ENCODE results near the gene PPM1E. TPM values are rescaled to one million over a fixed set of nuclear protein-coding genes. Genes with fewer than 3 reads are reported as not detected.
A peak's percentile ranks its signal among the peaks of the same experiment; 100 is the strongest.

The PPM1E gene
- total and polyA plus RNA-seq, 5 donors from 2014 or later, result not detected

DNA sequence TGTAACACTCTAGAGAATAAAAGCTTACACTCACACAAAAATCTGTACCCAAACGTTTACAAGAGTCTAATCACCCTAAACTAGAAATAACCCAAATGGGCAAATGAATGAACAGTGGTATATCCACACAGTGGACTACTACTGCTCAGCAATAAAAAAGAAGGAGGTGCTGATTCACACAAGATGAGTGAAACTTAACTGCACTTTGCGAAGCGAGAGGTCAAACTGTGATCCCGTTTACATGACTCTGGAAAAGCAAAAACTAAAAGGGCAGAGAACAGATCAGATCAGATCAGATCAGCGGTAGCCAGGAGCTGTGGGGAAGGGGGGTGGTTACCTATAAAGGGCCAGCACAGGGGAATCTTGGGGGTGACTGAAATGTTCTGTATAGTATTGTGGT lies 237.7 kb downstream of the PPM1E start:
- Histone ChIP-seq H3K9me3 (ENCODE audit: control insufficient read depth in 2 of 2, low read length in 2 of 2) (no peaks in the 10 kb centered on the region), H3K27ac (ENCODE audit: insufficient read depth, low read length, poor library complexity, severe bottlenecking) (no peak overlapping the region), H3K4me3 (ENCODE audit: low read depth, low read length) (no peak overlapping the region), H3K4me1 (ENCODE audit: control insufficient read depth, insufficient read depth, low read length, poor library complexity, severe bottlenecking) (no peaks in the 10 kb centered on the region), H3K27me3 (ENCODE audit: control insufficient read depth, insufficient read depth, low read length) (no peaks in the 10 kb centered on the region), H3K36me3 (ENCODE audit: control insufficient read depth, insufficient read depth, low read length) (peaks cover 8% of the 10 kb centered on the region)
- H3K27me3 Mint-ChIP-seq, result no peaks in the 10 kb centered on the region
- ATAC-seq (ENCODE audit: low read depth in 2 of 2), result no peak
- peak overlapping the region in 1 of 3 donors; percentile 20 for H3K27ac Mint-ChIP-seq
- DNase-seq, result no peak
- peaks cover 0 to 9% (median 0%) of the 10 kb centered on the region in 4 donors for H3K4me1 Mint-ChIP-seq
- no peaks in the 10 kb centered on the region for H3K9me3 Mint-ChIP-seq
- H3K36me3 Mint-ChIP-seq, result peaks cover 9% of the 10 kb centered on the region
- no peak overlapping the region for H3K4me3 Mint-ChIP-seq

DNA sequence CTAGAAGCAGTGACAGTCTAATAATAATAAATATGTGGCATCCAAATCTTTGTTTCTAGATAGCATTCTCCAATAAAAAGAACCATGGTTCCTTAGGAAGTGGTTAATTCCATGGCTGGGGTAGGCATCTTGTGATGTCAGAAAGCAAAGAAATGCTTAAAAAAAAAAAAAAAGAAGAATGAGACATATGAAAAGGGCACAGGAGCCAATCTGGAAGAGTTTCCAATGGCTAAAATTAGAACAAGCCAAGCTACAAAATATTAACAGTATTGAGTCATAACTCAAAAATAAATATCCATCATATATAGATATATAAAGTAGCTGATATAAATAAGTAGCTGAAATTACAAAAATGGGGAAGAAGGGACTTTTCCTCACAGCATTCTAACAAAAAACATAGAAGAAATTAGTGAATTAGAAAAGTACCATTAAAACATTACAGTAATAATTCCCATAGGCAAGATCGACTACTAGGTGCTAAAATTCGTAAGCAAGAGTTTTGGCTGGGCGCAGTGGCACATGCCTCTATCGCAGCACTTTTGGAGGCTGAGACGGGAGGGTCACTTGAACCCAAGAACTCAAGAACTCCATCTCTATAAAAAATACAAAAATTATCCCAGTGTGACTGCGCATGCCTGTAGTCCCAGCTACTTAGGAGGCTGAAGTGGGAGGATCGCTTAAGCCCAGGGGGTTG lies 239.7 kb downstream of the PPM1E start:
- Mint-ChIP-seq H3K9me3 (no peaks in the 10 kb centered on the region), H3K4me3 (no peak overlapping the region), H3K27me3 (no peaks in the 10 kb centered on the region), H3K36me3 (peaks cover 15% of the 10 kb centered on the region), H3K4me1 (peaks cover 0 to 9% (median under 1%) of the 10 kb centered on the region in 4 donors), H3K27ac (no peak overlapping the region)
- DNase-seq (no peak), ATAC-seq (ENCODE audit: low read depth in 2 of 2) (no peak)
- Histone ChIP-seq H3K27ac (ENCODE audit: insufficient read depth, low read length, poor library complexity, severe bottlenecking) (no peak overlapping the region), H3K36me3 (ENCODE audit: control insufficient read depth, insufficient read depth, low read length) (peaks cover 23% of the 10 kb centered on the region), H3K9me3 (ENCODE audit: control insufficient read depth in 2 of 2, low read length in 2 of 2) (no peaks in the 10 kb centered on the region), H3K4me1 (ENCODE audit: control insufficient read depth, insufficient read depth, low read length, poor library complexity, severe bottlenecking) (no peaks in the 10 kb centered on the region), H3K27me3 (ENCODE audit: control insufficient read depth, insufficient read depth, low read length) (no peaks in the 10 kb centered on the region), H3K4me3 (ENCODE audit: low read depth, low read length) (no peak overlapping the region)

DNA sequence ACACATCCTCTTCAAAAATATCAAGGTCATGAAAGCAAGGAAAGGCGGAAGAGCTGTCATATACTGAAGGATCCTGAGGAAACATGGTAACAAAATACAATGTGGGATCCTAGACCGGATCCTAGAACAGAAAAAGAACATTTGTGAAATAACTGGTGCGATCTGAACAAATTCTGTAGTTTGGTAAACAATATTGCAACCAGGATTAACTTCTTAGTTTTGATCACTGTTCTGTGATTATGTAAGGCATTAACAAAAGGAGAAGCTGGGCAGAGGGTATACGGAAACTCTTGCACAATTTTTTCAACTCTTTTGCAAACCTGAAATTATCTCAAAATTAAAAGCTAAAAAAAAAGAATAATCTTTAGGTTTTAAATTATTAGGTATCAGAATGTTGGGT lies 241.3 kb downstream of the PPM1E start:
- H3K27ac ChIP-seq (ENCODE audit: insufficient read depth, low read length, poor library complexity, severe bottlenecking), result no peak overlapping the region
- H3K4me1 ChIP-seq (ENCODE audit: control insufficient read depth, insufficient read depth, low read length, poor library complexity, severe bottlenecking), result peaks cover 5% of the 10 kb centered on the region
- no peaks in the 10 kb centered on the region for H3K9me3 ChIP-seq (ENCODE audit: control insufficient read depth in 2 of 2, low read length in 2 of 2)
- H3K9me3 Mint-ChIP-seq, result no peaks in the 10 kb centered on the region
- H3K27ac Mint-ChIP-seq, result no peak overlapping the region
- H3K4me3 Mint-ChIP-seq, result peak overlapping the region in 1 of 4 donors; percentile 6
- no peak overlapping the region for H3K4me3 ChIP-seq (ENCODE audit: low read depth, low read length)
- no peaks in the 10 kb centered on the region for H3K27me3 ChIP-seq (ENCODE audit: control insufficient read depth, insufficient read depth, low read length)
- no peak for DNase-seq
- H3K36me3 Mint-ChIP-seq, result peaks cover 19% of the 10 kb centered on the region
- H3K4me1 Mint-ChIP-seq, result peaks cover 6 to 16% (median 13%) of the 10 kb centered on the region in 4 donors
- no peaks in the 10 kb centered on the region for H3K27me3 Mint-ChIP-seq
- peaks cover 23% of the 10 kb centered on the region for H3K36me3 ChIP-seq (ENCODE audit: control insufficient read depth, insufficient read depth, low read length)
- no peak for ATAC-seq (ENCODE audit: low read depth in 2 of 2)

DNA sequence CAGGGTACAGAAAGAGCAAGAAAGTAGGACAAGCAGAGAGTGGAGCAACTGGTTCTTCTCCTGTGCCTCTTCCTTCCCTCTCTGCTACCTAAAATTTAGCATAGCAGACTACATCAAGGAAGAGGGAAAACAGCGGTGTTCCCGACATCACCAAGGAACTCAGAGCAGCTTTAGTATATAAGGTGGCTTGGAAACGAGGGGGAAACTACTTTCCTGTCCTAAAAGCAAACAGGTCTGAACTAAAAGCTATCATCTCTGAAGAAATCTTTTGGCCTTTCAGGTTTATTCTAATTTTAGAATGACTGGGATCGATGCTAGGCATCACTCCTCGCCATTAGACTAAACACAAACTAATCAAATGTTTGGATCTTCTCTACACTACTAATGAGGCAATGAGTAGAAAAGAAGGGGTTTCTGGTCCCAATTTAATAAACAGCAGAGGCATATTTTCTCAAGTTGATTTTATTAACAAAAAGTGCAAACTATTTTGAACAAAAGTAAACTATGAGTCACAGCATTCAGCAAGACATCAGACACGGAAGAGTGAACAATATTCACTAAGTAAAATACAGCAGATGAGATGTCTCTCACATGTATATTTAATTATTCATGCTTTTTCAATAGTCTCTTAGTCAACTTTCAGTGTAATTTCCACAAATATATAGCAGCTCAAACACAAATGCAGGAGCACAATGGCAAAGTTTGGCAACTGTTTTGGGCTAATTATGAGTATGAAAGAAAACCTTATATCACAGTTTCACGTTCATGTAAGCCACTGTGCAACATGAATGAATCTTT lies 242.3 kb downstream of the PPM1E start:
- H3K4me3 Mint-ChIP-seq, result no peak overlapping the region
- Histone ChIP-seq H3K36me3 (ENCODE audit: control insufficient read depth, insufficient read depth, low read length) (peaks cover 23% of the 10 kb centered on the region), H3K27me3 (ENCODE audit: control insufficient read depth, insufficient read depth, low read length) (no peaks in the 10 kb centered on the region), H3K9me3 (ENCODE audit: control insufficient read depth in 2 of 2, low read length in 2 of 2) (no peaks in the 10 kb centered on the region), H3K4me1 (ENCODE audit: control insufficient read depth, insufficient read depth, low read length, poor library complexity, severe bottlenecking) (peaks cover 5% of the 10 kb centered on the region), H3K4me3 (ENCODE audit: low read depth, low read length) (no peak overlapping the region), H3K27ac (ENCODE audit: insufficient read depth, low read length, poor library complexity, severe bottlenecking) (no peak overlapping the region)
- H3K9me3 Mint-ChIP-seq, result no peaks in the 10 kb centered on the region
- H3K36me3 Mint-ChIP-seq, result peaks cover 19% of the 10 kb centered on the region
- no peaks in the 10 kb centered on the region for H3K27me3 Mint-ChIP-seq
- H3K27ac Mint-ChIP-seq, result peak overlapping the region in 2 of 3 donors; percentile 11 to 62
- DNase-seq (no peak), ATAC-seq (ENCODE audit: low read depth in 2 of 2) (no peak)
- H3K4me1 Mint-ChIP-seq, result peaks cover 6 to 19% (median 17%) of the 10 kb centered on the region in 4 donors

DNA sequence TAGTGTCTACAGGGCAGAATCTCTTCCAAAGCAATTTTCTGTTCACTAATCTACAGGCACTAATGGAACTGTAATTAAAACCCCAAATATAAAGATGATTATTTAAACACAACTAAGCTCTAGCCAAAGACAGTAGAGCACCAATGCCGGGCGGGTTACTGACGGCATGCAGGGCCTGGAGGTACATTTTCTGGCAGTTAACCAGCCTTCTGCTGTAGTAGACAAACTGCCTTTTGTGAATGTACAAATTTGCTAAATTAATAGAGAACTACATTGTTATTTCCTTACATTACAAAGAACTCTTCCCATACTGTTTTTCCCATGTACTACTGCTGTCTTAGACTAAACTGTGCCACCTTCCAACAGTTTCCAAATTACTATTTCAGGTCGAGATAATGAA lies 243.2 kb downstream of the PPM1E start:
- ATAC-seq (ENCODE audit: low read depth in 2 of 2), result no peak
- Histone ChIP-seq H3K4me3 (ENCODE audit: low read depth, low read length) (no peak overlapping the region), H3K27me3 (ENCODE audit: control insufficient read depth, insufficient read depth, low read length) (no peaks in the 10 kb centered on the region), H3K9me3 (ENCODE audit: control insufficient read depth in 2 of 2, low read length in 2 of 2) (no peaks in the 10 kb centered on the region), H3K27ac (ENCODE audit: insufficient read depth, low read length, poor library complexity, severe bottlenecking) (no peak overlapping the region), H3K4me1 (ENCODE audit: control insufficient read depth, insufficient read depth, low read length, poor library complexity, severe bottlenecking) (peaks cover 5% of the 10 kb centered on the region), H3K36me3 (ENCODE audit: control insufficient read depth, insufficient read depth, low read length) (peaks cover 23% of the 10 kb centered on the region)
- Mint-ChIP-seq H3K4me1 (peaks cover 6 to 24% (median 19%) of the 10 kb centered on the region in 4 donors), H3K4me3 (no peak overlapping the region), H3K27me3 (no peaks in the 10 kb centered on the region), H3K36me3 (peaks cover 19% of the 10 kb centered on the region), H3K9me3 (no peaks in the 10 kb centered on the region), H3K27ac (no peak overlapping the region)
- DNase-seq, result no peak

DNA sequence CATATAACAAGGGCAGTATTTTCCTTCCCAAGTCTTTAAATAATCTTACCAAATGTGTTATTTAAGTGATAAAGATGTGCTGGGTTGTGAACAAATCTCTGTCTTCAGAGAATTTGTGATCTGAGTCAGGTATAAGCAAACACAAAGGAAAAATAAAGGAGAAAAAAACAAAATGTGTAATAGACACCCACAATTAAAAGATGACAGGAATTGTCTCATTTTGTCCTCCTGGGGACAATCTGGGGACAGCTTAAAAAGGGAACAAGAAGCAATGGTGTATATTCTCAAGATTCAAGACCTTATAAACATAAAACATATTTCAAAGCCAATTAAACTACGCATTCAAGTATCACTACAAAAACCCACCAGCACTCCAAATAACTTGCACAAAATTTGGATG lies 243.8 kb downstream of the PPM1E start:
- Mint-ChIP-seq H3K27ac (no peak overlapping the region), H3K27me3 (no peaks in the 10 kb centered on the region), H3K4me1 (peaks cover 11 to 29% (median 22%) of the 10 kb centered on the region in 4 donors), H3K9me3 (no peaks in the 10 kb centered on the region), H3K4me3 (no peak overlapping the region), H3K36me3 (peaks cover 19% of the 10 kb centered on the region)
- H3K9me3 ChIP-seq (ENCODE audit: control insufficient read depth in 2 of 2, low read length in 2 of 2), result no peaks in the 10 kb centered on the region
- DNase-seq (no peak), ATAC-seq (ENCODE audit: low read depth in 2 of 2) (no peak)
- H3K4me3 ChIP-seq (ENCODE audit: low read depth, low read length), result no peak overlapping the region
- H3K36me3 ChIP-seq (ENCODE audit: control insufficient read depth, insufficient read depth, low read length), result peaks cover 23% of the 10 kb centered on the region
- H3K27ac ChIP-seq (ENCODE audit: insufficient read depth, low read length, poor library complexity, severe bottlenecking), result no peak overlapping the region
- no peaks in the 10 kb centered on the region for H3K27me3 ChIP-seq (ENCODE audit: control insufficient read depth, insufficient read depth, low read length)
- H3K4me1 ChIP-seq (ENCODE audit: control insufficient read depth, insufficient read depth, low read length, poor library complexity, severe bottlenecking), result peaks cover 8% of the 10 kb centered on the region

DNA sequence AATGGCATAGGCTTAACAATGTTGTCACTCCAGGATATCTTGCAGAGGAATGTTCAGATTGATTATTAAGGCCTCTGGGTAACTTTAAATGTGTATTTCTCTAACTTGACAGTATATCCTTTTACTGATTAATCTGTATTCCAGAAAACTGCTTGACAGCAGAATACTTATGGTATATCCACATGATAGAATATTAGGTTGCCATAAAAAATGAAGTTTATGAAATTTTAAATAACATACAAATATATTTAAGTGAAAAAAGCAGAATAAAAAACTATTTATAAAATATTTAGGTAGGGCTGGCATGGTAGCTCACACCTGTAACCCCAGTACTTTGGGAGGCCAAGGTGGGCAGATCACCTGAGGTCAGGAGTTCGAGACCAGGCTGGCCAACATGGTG lies 244.4 kb downstream of the PPM1E start:
- no peaks in the 10 kb centered on the region for H3K27me3 Mint-ChIP-seq
- H3K27ac ChIP-seq (ENCODE audit: insufficient read depth, low read length, poor library complexity, severe bottlenecking), result peak overlapping the region; percentile 90
- peaks cover 11% of the 10 kb centered on the region for H3K4me1 ChIP-seq (ENCODE audit: control insufficient read depth, insufficient read depth, low read length, poor library complexity, severe bottlenecking)
- H3K9me3 ChIP-seq (ENCODE audit: control insufficient read depth in 2 of 2, low read length in 2 of 2), result no peaks in the 10 kb centered on the region
- peaks cover 23% of the 10 kb centered on the region for H3K36me3 ChIP-seq (ENCODE audit: control insufficient read depth, insufficient read depth, low read length)
- peaks cover 19% of the 10 kb centered on the region for H3K36me3 Mint-ChIP-seq
- H3K27ac Mint-ChIP-seq, result peak overlapping the region in 1 of 3 donors; percentile 82
- H3K4me3 ChIP-seq (ENCODE audit: low read depth, low read length), result no peak overlapping the region
- no peaks in the 10 kb centered on the region for H3K27me3 ChIP-seq (ENCODE audit: control insufficient read depth, insufficient read depth, low read length)
- peaks cover 14 to 32% (median 27%) of the 10 kb centered on the region in 4 donors for H3K4me1 Mint-ChIP-seq
- H3K9me3 Mint-ChIP-seq, result no peaks in the 10 kb centered on the region
- ATAC-seq (ENCODE audit: low read depth in 2 of 2) (no peak), DNase-seq (no peak)
- H3K4me3 Mint-ChIP-seq, result no peak overlapping the region

Measured in CD4-positive, CD25-positive, alpha-beta regulatory T cell (primary cell).